ENCODE data around the gene ZNF70.
A peak's percentile ranks its signal among the peaks of the same experiment; 100 is the strongest.

ZNF70 gene

GRCh38 chr22:23750714-23751440 lies at the start of gene ZNF70:
Gene ZNF70 (minus strand): TSS chr22:23751112. CDS start chr22:23745140, 5,972 bp downstream.
- DNase-seq: peak; percentile 64 to 83

- no peak for DNase-seq
Observed at GRCh38 chr22:23796461-23796860, 45.5 kb upstream of the ZNF70 start.

DNA sequence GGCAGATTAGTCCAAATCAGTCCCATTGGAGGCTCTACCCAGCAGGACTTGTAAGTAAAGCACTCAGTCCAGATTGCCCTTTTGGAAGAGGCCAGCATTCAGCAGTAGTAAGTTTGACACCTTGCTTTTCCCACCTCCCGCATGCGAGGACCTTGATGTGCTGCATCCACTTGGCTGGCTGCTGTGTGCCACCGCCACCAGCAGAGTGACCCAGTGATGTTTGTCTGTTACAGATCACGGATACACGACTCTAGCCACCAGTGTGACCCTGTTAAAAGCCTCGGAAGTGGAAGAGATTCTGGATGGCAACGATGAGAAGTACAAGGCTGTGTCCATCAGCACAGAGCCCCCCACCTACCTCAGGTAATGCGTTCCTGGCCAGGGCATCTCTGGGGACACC lies 42.4 kb upstream of the ZNF70 start:
- no peak for DNase-seq

GRCh38 chr22:23791738-23792645 lies 41.1 kb upstream of the ZNF70 start:
- no peak for DNase-seq

DNA sequence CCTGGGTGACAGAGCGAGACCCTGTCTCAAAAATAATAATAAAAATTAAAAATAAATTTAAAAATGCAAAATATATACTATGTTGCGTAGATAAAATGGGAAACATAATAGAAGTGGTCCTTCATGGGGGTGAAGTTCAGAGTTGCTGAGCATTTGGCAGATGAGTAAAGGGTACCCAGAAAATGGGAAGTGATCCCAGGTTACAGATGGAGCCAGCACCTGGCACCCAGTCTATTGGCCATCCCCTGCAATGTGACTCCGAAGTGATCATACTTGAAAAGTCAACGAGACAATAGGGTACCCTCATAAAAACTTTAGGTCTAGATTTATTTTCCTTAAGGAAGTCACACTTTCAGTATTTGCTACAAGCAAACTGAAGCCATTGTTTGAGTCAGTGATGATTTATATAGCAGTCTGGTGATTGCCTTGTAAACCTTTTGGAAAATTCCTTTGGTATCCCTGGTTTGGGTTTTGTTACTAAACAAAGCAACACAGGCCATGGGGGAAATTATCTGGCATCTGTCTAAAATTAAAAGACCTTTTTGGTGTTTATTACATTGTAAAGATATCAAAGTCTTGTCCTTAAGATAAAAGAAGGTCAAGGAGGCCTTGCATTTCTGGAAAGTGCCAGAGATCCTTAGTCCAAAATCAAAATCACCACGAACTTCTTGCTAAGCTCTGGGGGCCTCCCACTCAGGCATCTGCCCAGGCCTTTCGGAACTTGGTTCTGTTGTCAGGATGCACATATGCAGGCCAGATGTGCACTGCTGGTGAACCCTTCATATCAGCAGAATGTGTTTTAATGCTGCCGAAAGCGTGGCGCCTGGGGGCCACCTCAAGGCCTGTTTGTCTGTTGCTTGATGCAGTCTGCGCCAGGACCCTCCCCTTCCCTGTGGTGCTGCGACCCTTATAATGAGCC lies 40.2 kb upstream of the ZNF70 start:
- no peak for DNase-seq

DNA sequence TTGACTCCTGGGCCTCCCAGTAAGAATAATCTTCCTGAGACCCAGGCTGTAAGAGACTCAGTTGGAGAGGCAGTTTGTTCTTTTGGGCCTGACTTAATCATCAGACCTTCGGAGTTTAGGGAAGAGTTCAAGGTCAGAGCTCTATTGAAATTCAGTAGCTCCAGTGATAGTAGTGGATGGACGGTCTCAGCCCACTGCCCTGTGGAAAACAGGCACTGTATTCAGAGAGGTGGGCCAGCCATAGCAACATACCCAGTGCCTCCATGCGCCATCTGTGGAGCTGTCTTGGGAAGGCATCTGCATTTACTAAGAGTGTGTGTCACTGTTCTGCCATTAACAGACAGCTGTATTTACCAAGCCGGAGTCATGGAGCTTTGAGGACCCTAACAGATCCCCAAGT lies 38.7 kb upstream of the ZNF70 start:
- DNase-seq: peak in 1 of 2 experiments; percentile 10

DNA sequence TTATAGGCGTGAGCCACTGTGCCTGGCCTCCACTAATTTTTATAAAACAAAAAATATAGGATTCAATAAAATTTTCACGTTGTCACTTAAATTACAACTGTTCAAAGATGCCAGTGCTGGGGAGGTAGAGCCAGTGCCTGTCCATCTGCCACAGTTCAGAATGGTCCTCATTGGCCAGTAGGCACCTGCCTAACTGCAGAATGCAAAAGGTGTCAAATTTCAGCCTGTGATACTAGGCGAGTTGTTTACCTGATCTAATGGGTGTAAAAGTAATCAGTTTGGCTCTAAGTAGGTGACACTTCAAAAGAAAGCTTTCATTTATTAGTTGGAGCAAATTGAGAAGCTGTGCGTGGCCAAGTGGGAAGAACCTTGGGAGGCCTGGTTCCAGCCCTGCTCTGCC lies 38.2 kb upstream of the ZNF70 start:
- DNase-seq: peak in 1 of 2 experiments; percentile 13

DNA sequence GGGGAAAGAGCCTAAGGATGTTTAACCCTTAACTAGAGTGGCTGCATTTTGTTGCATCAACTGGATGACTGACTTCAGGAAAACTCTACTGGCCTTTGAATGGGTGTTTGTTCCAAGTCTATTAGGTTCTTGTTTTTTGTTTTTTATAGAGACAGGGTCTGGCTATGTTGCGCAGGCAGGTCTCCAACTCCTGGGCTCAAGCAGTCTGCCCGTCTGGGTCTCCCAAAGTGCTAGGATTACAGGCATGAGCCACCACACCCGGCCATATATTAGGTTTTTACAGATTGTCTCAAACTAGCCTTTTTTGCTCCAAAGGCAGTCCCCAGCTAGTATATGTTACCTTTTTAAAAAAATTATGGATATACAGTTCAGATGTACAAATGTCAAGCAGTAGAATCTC lies 37.0 kb upstream of the ZNF70 start:
- DNase-seq: no peak

DNA sequence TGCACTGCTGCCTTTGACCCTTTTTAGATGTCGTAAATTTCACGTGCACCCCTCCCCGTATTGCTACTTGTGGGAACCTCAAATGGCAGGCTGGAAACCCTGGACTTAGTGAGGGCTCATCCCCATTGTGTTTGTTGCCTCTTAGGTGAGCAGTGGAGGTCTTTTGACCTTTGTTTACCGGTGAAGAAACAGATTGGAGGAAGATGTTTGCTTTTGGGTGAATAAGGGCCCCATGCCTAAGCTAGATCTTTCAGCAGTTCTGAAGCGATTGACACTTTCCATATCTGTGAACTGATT lies 36.6 kb upstream of the ZNF70 start:
- no peak for DNase-seq

DNA sequence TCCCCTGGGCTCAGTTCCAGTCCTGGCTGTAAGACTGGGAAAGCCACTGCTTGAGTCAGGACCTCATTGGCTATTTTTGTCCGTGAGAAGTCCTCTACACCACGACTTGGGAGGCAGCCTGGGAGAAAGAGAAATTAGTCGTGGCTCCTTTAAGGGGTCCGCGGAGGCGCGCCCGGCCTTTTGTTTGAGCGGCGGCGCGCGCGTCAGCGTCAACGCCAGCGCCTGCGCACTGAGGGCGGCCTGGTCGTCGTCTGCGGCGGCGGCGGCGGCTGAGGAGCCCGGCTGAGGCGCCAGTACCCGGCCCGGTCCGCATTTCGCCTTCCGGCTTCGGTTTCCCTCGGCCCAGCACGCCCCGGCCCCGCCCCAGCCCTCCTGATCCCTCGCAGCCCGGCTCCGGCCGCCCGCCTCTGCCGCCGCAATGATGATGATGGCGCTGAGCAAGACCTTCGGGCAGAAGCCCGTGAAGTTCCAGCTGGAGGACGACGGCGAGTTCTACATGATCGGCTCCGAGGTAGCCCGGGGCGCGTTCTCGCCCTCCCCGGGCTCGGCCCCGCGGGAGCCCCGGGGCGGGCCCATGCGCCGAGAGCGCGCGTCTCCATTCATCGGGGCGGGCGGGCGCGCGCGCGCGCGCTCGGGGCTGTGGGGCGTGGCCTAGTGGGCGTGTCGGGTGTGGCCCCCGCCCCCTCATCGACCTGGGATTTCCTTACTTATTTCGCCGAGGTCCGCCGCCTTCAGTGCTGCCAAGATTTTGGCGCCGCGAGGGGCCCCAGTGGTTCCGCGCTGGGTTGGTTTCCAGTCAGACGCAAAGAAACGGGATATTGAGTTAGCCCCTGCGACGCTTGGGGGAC lies 36.1 kb upstream of the ZNF70 start, which contains the start of gene SMARCB1:
SMARCB1 (plus strand) TSS at position 215 of the 848 bp plus-strand sequence; CDS start at position 419, 204 bp downstream.
- DNase-seq: peak; percentile 78 to 80

DNA sequence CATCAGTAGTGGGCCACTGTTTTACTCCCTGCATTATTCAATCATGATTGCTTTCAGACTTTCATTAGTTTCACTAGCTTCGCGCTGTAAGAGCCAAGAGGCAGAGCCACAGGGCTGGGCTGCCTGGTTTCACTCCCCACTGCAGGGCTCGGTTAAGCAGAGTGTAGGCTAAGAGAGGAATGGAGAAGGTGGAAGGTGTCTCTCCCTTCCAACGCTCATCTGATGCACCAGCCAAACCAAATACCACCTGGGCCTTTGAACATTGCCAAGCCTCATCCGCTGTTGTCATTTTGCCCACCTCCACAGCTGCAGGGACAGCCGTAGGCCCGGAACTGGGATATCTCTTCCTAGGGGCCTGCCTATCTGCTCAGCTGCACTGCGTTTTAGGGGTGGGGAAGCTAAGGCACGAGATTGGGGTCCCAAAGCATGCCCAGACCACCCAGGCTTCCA lies 35.4 kb upstream of the ZNF70 start:
- DNase-seq: no peak

- no peak for DNase-seq
Observed at GRCh38 chr22:23784215-23784732, 33.4 kb upstream of the ZNF70 start.

GRCh38 chr22:23783265-23784150 lies 32.6 kb upstream of the ZNF70 start:
- no peak for DNase-seq

GRCh38 chr22:23782703-23783102 lies 31.8 kb upstream of the ZNF70 start:
- no peak for DNase-seq

DNA sequence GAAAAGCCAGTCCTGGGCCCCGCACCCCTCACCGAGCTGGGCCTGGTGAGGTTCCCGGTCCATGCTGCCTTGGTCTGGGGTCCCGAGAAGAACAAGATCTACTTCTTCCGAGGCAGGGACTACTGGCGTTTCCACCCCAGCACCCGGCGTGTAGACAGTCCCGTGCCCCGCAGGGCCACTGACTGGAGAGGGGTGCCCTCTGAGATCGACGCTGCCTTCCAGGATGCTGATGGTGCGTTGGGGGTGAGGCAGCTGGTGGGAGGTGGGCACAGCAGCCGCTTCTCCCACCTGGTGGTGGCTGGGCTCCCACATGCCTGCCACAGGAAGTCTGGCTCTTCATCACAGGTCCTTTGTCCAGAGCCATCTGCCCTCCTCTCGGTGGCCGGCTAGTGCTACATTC lies 31.3 kb upstream of the ZNF70 start:
- no peak for DNase-seq

DNA sequence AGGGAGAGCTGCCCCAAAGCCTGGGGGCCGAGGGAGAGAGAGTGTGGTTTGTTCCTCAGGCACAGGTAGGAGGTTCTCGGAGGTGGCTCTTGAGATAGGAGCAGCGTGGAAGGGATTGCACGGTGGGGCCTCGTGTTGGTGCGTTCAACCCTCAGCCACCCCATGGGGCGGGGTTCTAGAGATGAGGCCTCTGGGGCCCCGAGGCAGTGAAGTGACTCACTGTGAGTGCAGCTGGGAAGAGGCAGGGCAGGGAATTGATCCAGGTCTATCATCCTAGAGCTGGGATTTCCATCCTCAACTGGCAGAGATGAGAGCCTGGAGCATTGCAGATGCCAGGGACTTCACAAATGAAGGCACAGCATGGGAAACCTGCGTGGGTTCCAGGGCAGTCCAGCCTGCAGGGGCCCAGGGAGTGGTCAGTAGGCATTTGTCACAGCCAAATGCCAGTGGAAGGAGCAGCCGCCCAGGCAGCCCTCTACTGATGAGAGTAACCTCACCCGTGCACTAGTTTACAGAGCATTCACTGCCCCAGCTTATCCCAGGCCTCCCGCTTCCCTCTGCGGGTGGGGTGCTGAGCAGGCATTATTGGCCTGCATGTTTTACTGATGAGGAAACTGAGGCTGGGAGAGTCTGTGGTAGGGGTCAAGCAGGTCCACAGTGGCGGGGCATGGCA lies 30.7 kb upstream of the ZNF70 start:
- DNase-seq: no peak

- DNase-seq: no peak
Observed at GRCh38 chr22:23781065-23781464, 30.2 kb upstream of the ZNF70 start.

DNA sequence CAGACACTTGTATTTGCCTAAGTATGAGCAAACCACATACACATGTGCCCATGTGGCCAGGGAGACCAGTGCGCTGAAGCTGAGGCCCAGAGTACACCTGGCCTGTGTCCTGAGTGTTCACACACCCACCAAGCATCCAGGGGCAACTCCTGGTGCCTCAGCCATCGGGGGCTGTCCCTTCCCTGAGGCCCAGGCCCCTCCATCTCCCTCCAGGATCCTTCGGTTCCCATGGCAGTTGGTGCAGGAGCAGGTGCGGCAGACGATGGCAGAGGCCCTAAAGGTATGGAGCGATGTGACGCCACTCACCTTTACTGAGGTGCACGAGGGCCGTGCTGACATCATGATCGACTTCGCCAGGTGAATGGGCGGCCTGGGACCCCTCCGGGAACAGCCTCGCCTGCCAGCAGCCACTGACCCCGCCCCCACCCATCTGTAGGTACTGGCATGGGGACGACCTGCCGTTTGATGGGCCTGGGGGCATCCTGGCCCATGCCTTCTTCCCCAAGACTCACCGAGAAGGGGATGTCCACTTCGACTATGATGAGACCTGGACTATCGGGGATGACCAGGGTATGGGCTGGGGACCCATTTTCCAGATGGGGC lies 29.3 kb upstream of the ZNF70 start:
- DNase-seq: no peak

DNA sequence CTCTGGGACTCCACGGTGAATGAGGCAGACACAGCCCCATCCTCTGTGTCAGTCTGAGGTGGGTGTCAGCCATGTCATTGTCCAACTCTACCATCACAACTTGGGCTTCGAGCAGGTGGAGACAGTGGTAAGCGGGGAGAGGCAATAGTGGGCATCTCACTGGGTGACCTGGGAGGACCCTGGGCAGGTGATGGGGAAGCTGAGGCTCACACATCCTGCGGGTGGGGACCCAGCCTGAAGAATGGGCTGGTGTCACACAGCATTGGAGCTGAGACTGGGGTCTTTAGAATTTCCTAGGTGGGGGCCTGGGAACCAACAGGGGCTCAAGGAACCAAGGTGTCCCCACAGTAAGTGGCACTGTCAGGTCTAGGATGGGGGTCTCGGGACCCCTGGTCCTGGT lies 28.8 kb upstream of the ZNF70 start:
- no peak for DNase-seq

DNA sequence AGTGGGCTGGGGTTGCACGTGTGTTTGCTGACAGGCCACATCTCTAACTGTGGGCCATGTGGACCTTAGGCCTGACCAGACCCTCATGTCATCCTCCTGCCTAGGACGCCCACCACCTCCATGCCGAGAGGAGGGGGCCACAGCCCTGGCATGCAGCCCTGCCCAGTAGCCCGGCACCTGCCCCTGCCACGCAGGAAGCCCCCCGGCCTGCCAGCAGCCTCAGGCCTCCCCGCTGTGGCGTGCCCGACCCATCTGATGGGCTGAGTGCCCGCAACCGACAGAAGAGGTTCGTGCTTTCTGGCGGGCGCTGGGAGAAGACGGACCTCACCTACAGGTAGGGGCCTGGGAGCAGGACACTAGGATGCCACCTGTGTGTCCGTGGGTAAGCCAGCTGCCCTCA lies 28.2 kb upstream of the ZNF70 start:
- DNase-seq: no peak
